Cardiac muscle cell (in vitro differentiated cells and primary cell): ENCODE results near the gene EPN2. TPM values are rescaled to one million over a fixed set of nuclear protein-coding genes. Genes with fewer than 3 reads are reported as not detected.

Source experiments
- DNase-seq, 2 donors: peaks; one replicate each; pipeline versions ENCODE4 v3.0.0 to v3.0.0-alpha.2; 2010 to 2017; ENCODE audit warnings: low read depth in 1 of 2, low spot score in 1 of 2
- H3K27ac ChIP-seq: fragments of 200-600 bp; sonication (generic); 2 replicates; pipeline ENCODE4 v1.5.1; 2016
- H3K27me3 ChIP-seq: fragments of 200-600 bp; sonication (generic); 2 replicates; pipeline ENCODE4 v1.6.0; 2016; ENCODE audit warnings: control low read depth
- H3K36me3 ChIP-seq: fragments of 200-600 bp; sonication (generic); 2 replicates; pipeline ENCODE4 v1.5.1; 2016; ENCODE audit warnings: control low read depth
- H3K4me1 ChIP-seq: fragments of 200-600 bp; sonication (generic); 2 replicates; pipeline ENCODE4 v1.8.1; 2017; ENCODE audit warnings: low read depth, mild to moderate bottlenecking, mixed run types
- H3K4me3 ChIP-seq: fragments of 200-600 bp; sonication (generic); 2 replicates; pipeline ENCODE4 v1.5.1; 2016; ENCODE audit warnings: mild to moderate bottlenecking
- H3K9me3 ChIP-seq: fragments of 200-600 bp; sonication (generic); 2 replicates; pipeline ENCODE4 v1.5.1; 2017; ENCODE audit warnings: low read depth, mild to moderate bottlenecking, control low read depth
- polyA plus RNA-seq: library from polyadenylated mRNA; unstranded; fragments of >200 nt; fragmentation: Nextera tagmentation; extraction: Ambion mirVana; gene quantifications from 2 replicates; pipeline ENCODE4 v1.2.1, GENCODE V29; 2016
- total RNA-seq: library from RNA; depleted of rRNA; stranded (reverse); fragments of >200 nt; gene quantifications from 2 replicates; pipeline ENCODE4 v1.2.3, GENCODE V29; 2016
- TF ChIP-seq, protein P1 (sequence below): IDR thresholded peaks from 2 replicates; pipeline ENCODE4 v1.5.1; 2012; ENCODE audit warnings: low read depth, mild to moderate bottlenecking, low read length

The EPN2 gene
- total and polyA plus RNA-seq, 2 experiments from 2014 or later = 43.5 to 45.5 TPM

DNA sequence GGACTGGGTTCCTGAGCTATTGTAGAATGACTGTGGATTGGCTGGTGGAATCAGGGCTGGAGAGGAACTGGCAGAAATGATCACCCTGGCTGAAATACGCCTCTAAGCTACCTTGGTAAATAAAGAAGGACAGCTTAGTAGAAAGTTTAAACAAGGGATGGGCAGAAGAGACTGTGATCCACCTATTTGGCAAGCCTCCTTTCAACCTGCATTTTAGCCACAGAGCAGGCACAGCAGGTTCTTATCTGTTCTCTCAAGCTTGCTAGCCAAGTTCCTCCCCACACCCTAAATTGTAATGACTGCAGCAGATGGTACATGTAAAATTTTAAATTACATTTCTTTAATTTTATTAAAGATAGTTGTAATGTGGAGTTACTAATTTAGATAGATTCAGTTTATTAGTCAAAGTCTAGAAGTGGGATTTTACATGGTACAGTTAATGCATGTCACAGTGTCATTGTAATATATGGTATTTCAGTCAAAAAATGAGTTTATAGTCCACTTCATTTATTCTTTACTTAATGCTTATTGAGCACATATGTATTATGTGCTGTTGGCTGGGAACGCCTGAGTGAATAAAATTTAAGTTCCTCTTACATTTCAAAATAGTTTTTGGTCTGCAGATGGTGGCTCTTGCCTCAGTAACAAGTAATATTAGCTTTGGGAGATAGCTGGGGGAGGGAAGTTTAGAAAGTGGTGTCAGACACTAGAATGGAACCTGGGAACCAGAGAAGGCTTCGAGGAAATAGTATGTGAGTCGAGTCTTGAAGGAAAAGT is 11.2 kb downstream of the EPN2 start:
- no peaks in the 10 kb centered on the region for H3K36me3 ChIP-seq
- H3K27me3 ChIP-seq = no peaks in the 10 kb centered on the region
- no peak overlapping the region for H3K4me3 ChIP-seq
- DNase-seq = no peak
- peaks cover 20% of the 10 kb centered on the region for H3K4me1 ChIP-seq
- H3K9me3 ChIP-seq = no peaks in the 10 kb centered on the region
- TF ChIP-seq, protein P1, sequence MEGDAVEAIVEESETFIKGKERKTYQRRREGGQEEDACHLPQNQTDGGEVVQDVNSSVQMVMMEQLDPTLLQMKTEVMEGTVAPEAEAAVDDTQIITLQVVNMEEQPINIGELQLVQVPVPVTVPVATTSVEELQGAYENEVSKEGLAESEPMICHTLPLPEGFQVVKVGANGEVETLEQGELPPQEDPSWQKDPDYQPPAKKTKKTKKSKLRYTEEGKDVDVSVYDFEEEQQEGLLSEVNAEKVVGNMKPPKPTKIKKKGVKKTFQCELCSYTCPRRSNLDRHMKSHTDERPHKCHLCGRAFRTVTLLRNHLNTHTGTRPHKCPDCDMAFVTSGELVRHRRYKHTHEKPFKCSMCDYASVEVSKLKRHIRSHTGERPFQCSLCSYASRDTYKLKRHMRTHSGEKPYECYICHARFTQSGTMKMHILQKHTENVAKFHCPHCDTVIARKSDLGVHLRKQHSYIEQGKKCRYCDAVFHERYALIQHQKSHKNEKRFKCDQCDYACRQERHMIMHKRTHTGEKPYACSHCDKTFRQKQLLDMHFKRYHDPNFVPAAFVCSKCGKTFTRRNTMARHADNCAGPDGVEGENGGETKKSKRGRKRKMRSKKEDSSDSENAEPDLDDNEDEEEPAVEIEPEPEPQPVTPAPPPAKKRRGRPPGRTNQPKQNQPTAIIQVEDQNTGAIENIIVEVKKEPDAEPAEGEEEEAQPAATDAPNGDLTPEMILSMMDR = no peak
- peak overlapping the region; percentile 68 for H3K27ac ChIP-seq

DNA sequence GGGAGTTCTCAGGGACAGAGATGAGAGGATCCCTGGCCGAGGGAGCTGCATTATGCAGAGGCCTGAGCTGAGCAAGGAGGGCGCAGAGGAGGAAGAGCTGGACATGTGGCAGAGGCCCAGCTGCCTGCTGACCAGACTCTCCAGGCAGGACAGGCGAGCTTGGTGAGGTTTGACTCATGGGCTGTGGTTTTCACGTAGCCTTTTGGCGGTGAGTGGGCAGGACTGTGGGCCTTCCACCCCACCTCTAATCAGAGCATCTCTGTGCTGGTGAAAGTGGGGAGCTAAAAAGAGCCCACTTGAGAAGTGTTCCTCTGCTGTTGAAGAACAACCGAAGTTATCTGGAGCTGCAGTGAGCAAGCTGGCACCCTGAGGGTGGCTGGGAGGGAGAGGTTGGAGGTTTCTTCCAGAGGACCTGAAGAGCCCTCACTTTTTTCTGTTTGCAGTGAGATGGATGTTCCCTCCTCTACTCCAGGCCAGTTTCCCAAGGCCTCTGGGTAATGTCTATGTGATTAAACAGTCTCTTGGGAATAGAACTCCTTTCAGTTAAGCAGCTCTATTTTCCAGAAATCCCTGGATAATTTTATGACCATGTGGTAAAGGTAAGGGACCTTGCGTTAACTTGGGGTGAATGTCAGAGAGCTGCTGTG is 11.9 kb downstream of the EPN2 start:
- Histone ChIP-seq H3K36me3 (no peaks in the 10 kb centered on the region), H3K27ac (peak overlapping the region; percentile 68), H3K9me3 (no peaks in the 10 kb centered on the region), H3K4me3 (no peak overlapping the region), H3K27me3 (no peaks in the 10 kb centered on the region), H3K4me1 (peaks cover 20% of the 10 kb centered on the region)
- DNase-seq = peak in 1 of 2 donors; percentile 78
- TF ChIP-seq, protein P1 = no peak

DNA sequence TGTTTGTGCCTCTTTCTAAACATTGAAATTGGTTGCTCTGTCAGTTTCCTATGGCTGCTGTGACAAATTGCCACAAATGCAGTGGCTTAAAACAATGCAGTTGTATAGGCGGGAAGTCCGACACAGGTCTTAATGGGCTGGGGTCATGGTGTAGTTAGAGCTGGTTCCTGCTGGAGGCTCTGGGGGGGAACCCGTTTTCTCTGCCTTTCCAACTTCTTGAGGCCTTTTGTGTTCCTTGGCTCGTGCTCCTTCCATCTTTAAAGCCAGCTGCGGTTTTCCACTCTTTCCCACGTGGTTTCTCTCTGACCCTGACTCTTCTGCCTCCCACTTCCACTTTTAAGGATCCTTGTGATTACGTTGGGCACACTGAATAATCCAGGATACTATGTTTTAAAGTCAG is 12.5 kb downstream of the EPN2 start:
- Histone ChIP-seq H3K9me3 (no peaks in the 10 kb centered on the region), H3K27me3 (no peaks in the 10 kb centered on the region), H3K4me1 (peaks cover 20% of the 10 kb centered on the region), H3K36me3 (no peaks in the 10 kb centered on the region), H3K27ac (peak overlapping the region; percentile 68), H3K4me3 (no peak overlapping the region)
- DNase-seq = peak in 1 of 2 donors; percentile 67
- TF ChIP-seq, protein P1 = no peak

DNA sequence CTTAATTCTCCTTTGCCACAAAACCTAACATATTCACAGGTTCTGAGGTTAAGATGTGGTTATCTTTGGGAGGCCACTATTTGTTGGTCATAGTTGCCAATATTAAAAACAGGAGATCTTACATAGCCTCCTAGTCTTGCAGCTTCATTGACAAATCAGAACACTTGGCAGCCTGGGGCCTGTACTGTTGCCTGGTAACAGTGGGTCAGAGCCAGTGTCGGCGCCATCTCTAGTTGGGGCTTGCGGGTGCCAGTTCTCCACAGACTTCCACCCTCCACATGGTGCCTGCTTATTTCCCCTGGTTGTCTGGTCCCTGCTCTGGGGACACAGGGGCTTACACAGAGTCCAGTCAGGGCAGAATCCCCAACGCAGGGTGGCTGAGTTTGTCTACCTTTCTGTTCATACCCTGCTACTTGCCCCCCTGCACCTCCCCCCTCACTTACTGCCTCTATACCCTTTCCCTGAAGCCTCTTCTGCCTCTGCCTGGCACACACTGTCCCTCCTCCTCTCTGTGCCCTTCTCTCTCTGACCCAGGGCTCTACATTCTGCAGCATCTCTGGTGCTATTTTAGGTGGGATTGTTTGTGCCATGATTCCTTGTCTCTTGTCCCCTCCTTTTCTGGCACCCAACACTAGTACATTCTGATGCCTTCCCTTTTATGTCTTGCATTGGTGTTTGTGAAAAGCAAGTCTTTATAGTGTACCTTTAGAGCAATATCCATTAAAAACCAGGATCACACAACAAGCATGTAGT is 13.4 kb downstream of the EPN2 start:
- peaks cover 20% of the 10 kb centered on the region for H3K4me1 ChIP-seq
- DNase-seq = no peak
- H3K27me3 ChIP-seq = no peaks in the 10 kb centered on the region
- no peak overlapping the region for H3K27ac ChIP-seq
- no peaks in the 10 kb centered on the region for H3K9me3 ChIP-seq
- H3K36me3 ChIP-seq = no peaks in the 10 kb centered on the region
- TF ChIP-seq, protein P1 = no peak
- H3K4me3 ChIP-seq = no peak overlapping the region

DNA sequence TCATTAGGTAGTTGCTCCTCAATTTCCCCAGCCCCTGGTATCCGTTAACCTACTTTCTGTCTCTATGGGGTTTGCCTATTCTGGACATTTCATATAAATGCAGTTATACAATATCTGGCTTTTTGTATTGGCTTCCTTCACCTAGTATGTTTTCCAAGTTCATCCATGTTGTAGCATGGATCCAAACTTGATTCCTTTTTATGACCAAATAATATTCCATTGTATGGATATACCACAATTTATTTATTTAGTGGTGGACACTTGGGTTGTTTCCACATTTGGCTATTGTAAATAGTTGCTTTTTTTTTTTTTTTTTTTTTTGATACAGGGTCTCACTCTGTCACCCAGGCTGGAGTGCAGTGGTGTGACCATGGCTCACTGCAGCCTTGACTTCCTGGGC is 15.9 kb downstream of the EPN2 start:
- Histone ChIP-seq H3K9me3 (no peaks in the 10 kb centered on the region), H3K4me3 (no peak overlapping the region), H3K27ac (no peak overlapping the region), H3K4me1 (peaks cover 13% of the 10 kb centered on the region), H3K27me3 (no peaks in the 10 kb centered on the region), H3K36me3 (no peaks in the 10 kb centered on the region)
- DNase-seq = no peak
- TF ChIP-seq, protein P1 = no peak
